Activated CD4-positive, alpha-beta T cell treated with anti-CD3 and anti-CD28 coated beads for 24 hours (primary cell): ENCODE results near the gene GRIK4.

ENCODE experiments used
- DNase-seq, 2 donors: peaks; one replicate each; pipeline ENCODE4 v3.0.0-alpha.2; 2020; ENCODE audit warnings: low read depth in 2 of 2

Gene GRIK4

DNA sequence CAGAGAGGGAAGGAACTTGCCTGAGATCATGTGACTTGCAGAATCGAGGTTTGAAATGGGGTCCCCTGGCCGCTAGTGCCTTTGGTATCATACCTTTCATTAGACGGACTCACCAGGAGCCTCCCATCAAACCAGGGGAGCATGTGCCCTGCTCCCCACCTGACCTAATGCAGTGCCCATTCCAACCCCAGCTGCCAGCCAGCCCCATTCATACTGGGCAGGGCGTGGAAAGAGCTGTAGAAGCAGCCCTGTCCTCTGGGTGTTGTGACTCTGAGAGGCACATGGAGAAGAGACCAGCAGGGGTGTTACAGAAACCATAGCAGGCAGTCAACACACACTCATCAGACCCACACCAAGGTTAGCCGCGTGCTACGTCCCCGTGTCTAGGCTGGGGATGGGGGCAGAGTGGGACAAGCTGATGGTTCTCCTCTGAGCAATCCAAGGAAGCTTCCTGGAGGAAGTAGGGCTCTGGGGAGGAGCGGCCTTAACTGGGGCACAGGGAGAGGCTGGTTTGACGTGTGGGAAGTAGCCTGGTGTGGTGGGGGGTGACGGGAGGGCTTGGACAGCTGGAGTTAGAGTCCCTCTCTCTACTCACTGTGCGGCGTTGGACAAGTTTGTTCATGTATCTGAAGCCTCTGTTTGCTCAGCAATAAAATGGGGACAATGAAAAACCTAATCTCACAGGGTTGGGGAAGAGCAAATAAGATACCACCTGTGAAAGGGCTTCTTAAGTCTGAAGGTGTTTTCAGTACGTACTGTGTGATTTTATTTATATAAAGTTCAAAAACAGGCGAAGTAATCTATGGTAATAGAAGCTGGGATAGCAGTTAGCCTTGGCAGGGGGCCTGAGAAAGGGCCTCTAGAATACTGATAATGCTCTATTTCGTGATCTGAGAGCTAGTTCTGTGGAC is 14.0 kb downstream of the GRIK4 start:
- DNase-seq = no peak

DNA sequence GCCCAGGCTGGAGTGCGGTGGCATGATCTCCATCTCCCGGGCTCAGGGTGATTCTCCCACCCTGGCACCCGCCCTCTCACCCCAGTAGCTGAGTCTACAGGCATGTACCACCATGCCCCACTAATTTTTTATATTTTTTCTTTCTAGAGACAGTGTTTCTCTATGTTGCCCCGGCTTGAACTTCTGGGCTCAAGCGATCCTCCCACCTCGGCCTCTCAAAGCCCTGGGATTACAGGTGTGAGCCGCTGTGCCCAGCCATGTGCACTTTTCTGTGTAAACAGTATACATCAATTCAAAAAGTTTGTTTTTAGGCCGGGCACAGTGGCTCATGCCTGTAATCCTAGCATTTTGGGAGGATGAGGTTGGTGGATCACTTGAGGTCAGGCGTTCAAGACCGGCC is 14.7 kb downstream of the GRIK4 start:
- DNase-seq = no peak

- DNase-seq = no peak
Observed at GRCh38 chr11:120527111-120527761, 15.7 kb downstream of the GRIK4 start.

GRCh38 chr11:120528749-120529148 is 17.2 kb downstream of the GRIK4 start:
- no peak for DNase-seq

- no peak for DNase-seq
Observed at GRCh38 chr11:120529214-120529613, 17.7 kb downstream of the GRIK4 start.

GRCh38 chr11:120529911-120530310 is 18.4 kb downstream of the GRIK4 start:
- no peak for DNase-seq

- no peak for DNase-seq
Observed at GRCh38 chr11:120532082-120532831, 20.7 kb downstream of the GRIK4 start.

DNA sequence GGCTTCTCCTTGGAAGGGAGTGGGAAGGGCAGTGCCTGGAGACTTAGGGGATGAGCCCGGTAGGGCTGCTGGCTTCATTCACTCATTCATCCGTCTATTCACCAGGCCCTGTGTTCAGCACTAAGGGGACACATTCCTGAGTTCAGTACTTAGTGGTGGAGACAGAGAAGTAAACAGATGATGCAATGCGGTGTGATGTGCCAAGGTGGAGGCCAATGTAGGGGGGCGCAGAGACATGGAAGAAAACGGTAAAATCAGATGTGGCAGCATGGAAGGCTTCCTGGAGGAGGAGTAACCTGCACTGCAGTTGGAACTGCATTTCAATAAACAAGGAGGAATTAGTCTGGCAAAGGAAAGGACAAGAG is 21.3 kb downstream of the GRIK4 start:
- DNase-seq = no peak

GRCh38 chr11:120536091-120536796 is 24.7 kb downstream of the GRIK4 start:
- no peak for DNase-seq

DNA sequence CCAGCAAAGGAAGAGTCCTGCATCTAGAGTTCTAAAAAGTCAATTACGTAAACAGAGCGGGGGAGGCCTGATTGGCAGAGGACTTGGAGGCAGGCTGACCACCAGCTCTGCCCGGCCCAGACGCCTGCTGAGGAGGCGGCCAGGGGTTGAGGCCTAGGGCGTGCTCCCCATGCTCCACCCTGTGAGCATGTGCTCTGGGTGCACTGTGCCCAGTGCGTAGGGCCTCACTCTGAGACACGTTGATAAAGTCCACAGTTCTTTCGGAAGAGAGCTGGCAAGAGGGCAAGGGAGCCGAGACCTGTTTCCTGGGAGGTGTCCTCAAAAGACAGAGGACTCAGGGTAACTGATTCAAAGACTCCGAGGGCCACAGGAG is 25.2 kb downstream of the GRIK4 start:
- no peak for DNase-seq

- DNase-seq = no peak
Observed at GRCh38 chr11:120537996-120538395, 26.4 kb downstream of the GRIK4 start.

GRCh38 chr11:120538707-120539106 is 27.2 kb downstream of the GRIK4 start:
- no peak for DNase-seq

DNA sequence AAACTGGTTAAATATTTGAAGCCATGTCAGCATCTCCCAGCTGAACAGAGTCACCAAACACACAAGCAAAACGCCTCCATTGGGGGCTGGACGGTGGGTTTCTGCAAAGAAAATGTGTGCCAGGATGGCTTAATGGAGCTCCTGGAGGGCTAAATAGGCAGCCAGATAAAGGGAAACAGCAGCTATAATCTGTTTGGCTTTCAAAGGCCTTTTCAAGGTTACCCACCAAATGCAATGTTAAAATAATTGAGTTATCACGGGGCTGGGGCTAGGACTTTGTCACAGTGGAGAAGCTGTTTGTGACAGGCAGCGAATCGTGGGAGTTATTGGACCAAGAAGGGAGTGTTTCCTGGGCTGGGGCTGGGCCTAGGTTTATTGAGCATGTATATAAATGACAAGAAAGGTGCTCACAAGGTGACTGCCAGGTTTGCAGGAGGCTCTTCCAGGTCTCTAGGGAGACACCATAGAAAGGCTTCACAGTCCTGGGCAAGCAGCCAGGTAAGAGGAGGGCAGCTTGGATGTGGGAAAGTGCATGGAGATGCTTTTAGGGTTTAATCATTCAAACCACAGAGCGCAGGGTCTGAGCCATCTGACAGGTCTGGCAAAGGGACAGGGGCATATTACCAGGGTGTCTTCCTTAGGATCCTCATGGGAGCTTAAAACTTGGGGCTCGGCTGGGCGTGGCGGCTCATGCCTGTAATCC is 28.3 kb downstream of the GRIK4 start:
- DNase-seq = no peak

- no peak for DNase-seq
Observed at GRCh38 chr11:120540744-120541465, 29.4 kb downstream of the GRIK4 start.

- no peak for DNase-seq
Observed at GRCh38 chr11:120543521-120544215, 32.1 kb downstream of the GRIK4 start.

DNA sequence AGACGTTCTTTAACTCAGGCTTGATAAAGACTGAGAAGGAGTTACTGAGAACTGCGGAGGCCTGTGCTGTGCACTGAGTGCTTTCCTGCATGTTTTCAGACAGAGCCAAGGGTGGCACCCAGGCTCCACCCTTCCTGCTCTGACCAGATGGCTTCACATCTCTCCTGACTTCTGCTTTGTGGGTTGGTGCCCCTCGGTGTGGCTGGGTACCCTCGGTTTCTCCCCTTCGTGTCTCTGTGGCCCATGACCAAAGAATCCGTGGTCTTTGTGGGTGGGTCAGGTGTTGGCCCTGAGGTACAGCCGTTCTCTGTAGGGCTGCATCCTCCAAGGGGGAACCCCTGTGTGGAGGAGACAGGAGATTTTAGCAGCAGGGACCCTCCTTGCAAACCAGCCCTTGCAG is 34.3 kb downstream of the GRIK4 start:
- no peak for DNase-seq

- no peak for DNase-seq
Observed at GRCh38 chr11:120546312-120547205, 35.0 kb downstream of the GRIK4 start.

GRCh38 chr11:120547316-120547715 is 35.8 kb downstream of the GRIK4 start:
- DNase-seq = no peak
